Liver (tissue), 9 donors: ENCODE data around the gene PBLD. TPM values are rescaled to one million over a fixed set of nuclear protein-coding genes. Genes with fewer than 3 reads are reported as not detected.

Experiments used
- DNase-seq: peaks from one replicate; pipeline ENCODE4 v3.0.0-alpha.2; 2017; ENCODE audit warnings: low spot score
- H3K27ac ChIP-seq, 2 donors: one replicate each; pipeline ENCODE4 v1.7.0; 2013; ENCODE audit warnings: inconsistent platforms in 2 of 2, low read length in 2 of 2, control low read depth in 1 of 2, low read depth in 1 of 2, mild to moderate bottlenecking in 1 of 2
- H3K27me3 ChIP-seq, 4 donors: one replicate each; pipeline versions ENCODE4 v1.6.1 to v1.7.0; 2013; ENCODE audit warnings: low read length in 3 of 4, inconsistent platforms in 1 of 4, mild to moderate bottlenecking in 1 of 4, moderate library complexity in 1 of 4; ENCODE audit not compliant: control insufficient read depth in 4 of 4, insufficient read depth in 4 of 4
- H3K36me3 ChIP-seq, 4 donors: one replicate each; pipeline versions ENCODE4 v1.6.1 to v1.7.0; 2013; ENCODE audit warnings: low read length in 3 of 4, mild to moderate bottlenecking in 3 of 4, low read depth in 1 of 4, moderate library complexity in 1 of 4; ENCODE audit not compliant: control insufficient read depth in 4 of 4, insufficient read depth in 3 of 4
- H3K4me1 ChIP-seq, 4 donors: one replicate each; pipeline versions ENCODE4 v1.6.1 to v1.7.0; 2013; ENCODE audit warnings: low read length in 3 of 4, mild to moderate bottlenecking in 3 of 4, moderate library complexity in 1 of 4; ENCODE audit not compliant: control insufficient read depth in 4 of 4, insufficient read depth in 4 of 4
- H3K4me3 ChIP-seq, 3 donors: one replicate each; pipeline versions ENCODE4 v1.6.1 to v1.7.0; 2013; ENCODE audit warnings: low read length in 3 of 3, control low read depth in 1 of 3, low read depth in 1 of 3, mild to moderate bottlenecking in 1 of 3
- H3K9ac ChIP-seq, 2 donors: one replicate each; pipeline ENCODE4 v1.7.0; 2013; ENCODE audit warnings: low read length in 2 of 2, mild to moderate bottlenecking in 2 of 2, moderate library complexity in 2 of 2, control low read depth in 1 of 2, low read depth in 1 of 2
- H3K9me3 ChIP-seq, 4 donors: one replicate each; pipeline versions ENCODE4 v1.6.1 to v1.7.0; 2013; ENCODE audit warnings: low read length in 3 of 4; ENCODE audit not compliant: control insufficient read depth in 4 of 4
- ATF3 ChIP-seq: IDR thresholded peaks from 2 replicates; pipeline ENCODE4 v1.6.1; 2016; ENCODE audit warnings: antibody characterized with exemption
- HNF4G ChIP-seq: IDR thresholded peaks from 2 replicates; pipeline ENCODE4 v1.6.1; 2016; ENCODE audit warnings: antibody characterized with exemption
- JUND ChIP-seq, 2 donors: IDR thresholded peaks; 2 replicates each; pipeline ENCODE4 v1.6.1; 2016; ENCODE audit warnings: antibody characterized with exemption in 2 of 2
- SP1 ChIP-seq: IDR thresholded peaks from 2 replicates; pipeline ENCODE4 v1.6.1; 2018; ENCODE audit warnings: antibody characterized with exemption, mild to moderate bottlenecking
- TAF1 ChIP-seq: conservative IDR thresholded peaks from 2 replicates; pipeline ENCODE4 v1.6.1; 2016; ENCODE audit warnings: antibody characterized with exemption, mild to moderate bottlenecking
- YY1 ChIP-seq: IDR thresholded peaks from 2 replicates; pipeline ENCODE4 v1.6.1; 2016; ENCODE audit warnings: antibody characterized with exemption, mild to moderate bottlenecking
- ZBTB33 ChIP-seq: IDR thresholded peaks from 2 replicates; pipeline ENCODE4 v1.6.1; 2016; ENCODE audit warnings: antibody characterized with exemption
- WGBS: extraction: QIAGEN DNeasy Blood & Tissue Kit; methylation state at CpG from one replicate; pipeline ENCODE4 v1.1.7; 2013; 5-methylcytosine and 5-hydroxymethylcytosine counted together
- polyA plus RNA-seq, 2 donors: library from polyadenylated mRNA; stranded (reverse) in 1 of 2; unstranded in 1 of 2; fragments of 200-250 nt in 1 of 2; fragments of >200 nt in 1 of 2; fragmentation: Nextera tagmentation in 1 of 2; extraction: Ambion mirVana in 1 of 2; gene quantifications; one replicate each; pipeline versions ENCODE4 v1.2.1 to v1.2.3, GENCODE V29; 2013 to 2015
- total RNA-seq, 2 donors: library from RNA; depleted of rRNA; stranded (reverse); fragments of >200 nt; gene quantifications; one replicate each; pipeline ENCODE4 v1.2.3, GENCODE V29; 2014
- donor health status: healthy.
- donor health status: healthy.
- donor health status: healthy.
- donor health status: healthy.
- donor health status: healthy.

PBLD gene
- total and polyA plus RNA-seq, 4 donors, result 63.3 to 175 (median 103) TPM

- H3K9me3 ChIP-seq, result no peaks in the 10 kb centered on the region
- no peak overlapping the region for H3K9ac ChIP-seq
- peak overlapping the region in 1 of 3 donors; percentile 3 for H3K4me3 ChIP-seq
- peaks cover 11 to 36% (median 34%) of the 10 kb centered on the region in 4 donors for H3K36me3 ChIP-seq
- H3K27ac ChIP-seq, result no peak overlapping the region
- WGBS, result 52% methylated on average over 7 of the region's 7 CpGs
- TF ChIP-seq ZBTB33 (peak; percentile 38), SP1 (no peak)
- H3K27me3 ChIP-seq, result no peaks in the 10 kb centered on the region
- DNase-seq, result no peak
- H3K4me1 ChIP-seq, result peaks cover 4 to 39% (median 36%) of the 10 kb centered on the region in 4 donors
These were observed 4.1 kb upstream of the PBLD start for GRCh38 chr10:68336754-68337351.

GRCh38 chr10:68334672-68335467, 2.1 kb upstream of the PBLD start:
- Histone ChIP-seq H3K9ac (peak overlapping the region in 1 of 2 donors; percentile 50), H3K9me3 (no peaks in the 10 kb centered on the region), H3K4me3 (peak overlapping the region; percentile 29 to 98 (median 88)), H3K27me3 (no peaks in the 10 kb centered on the region), H3K36me3 (peaks cover 5 to 16% (median 14%) of the 10 kb centered on the region in 4 donors), H3K4me1 (peaks cover 8 to 46% (median 39%) of the 10 kb centered on the region in 4 donors), H3K27ac (no peak overlapping the region)
- TF ChIP-seq JUND (IDR thresholded peaks at IDR 0.05) (no peak), HNF4G (no peak), ATF3 (no peak), TAF1 (no peak)
- 4% methylated on average over 8 of the region's 8 CpGs for WGBS
- DNase-seq, result no peak

GRCh38 chr10:68333440-68334431, 1.0 kb upstream of the PBLD start:
- no peaks in the 10 kb centered on the region for H3K27me3 ChIP-seq
- no peak for TF ChIP-seq HNF4G
- TF ChIP-seq YY1, result no peak
- no peak for DNase-seq
- peak overlapping the region; percentile 94 to 98 for H3K27ac ChIP-seq
- H3K36me3 ChIP-seq, result peaks cover 3 to 5% (median 4%) of the 10 kb centered on the region in 4 donors
- WGBS, result 1% methylated on average over 10 of the region's 10 CpGs
- peak overlapping the region; percentile 89 to 99 for H3K9ac ChIP-seq
- H3K9me3 ChIP-seq, result no peaks in the 10 kb centered on the region
- peak overlapping the region; percentile 88 to 98 (median 94) for H3K4me3 ChIP-seq
- peaks cover 8 to 52% (median 39%) of the 10 kb centered on the region in 4 donors for H3K4me1 ChIP-seq
